Measurements from ENCODE around the gene FCN2. TPM values are rescaled to one million over a fixed set of nuclear protein-coding genes. Genes with fewer than 3 reads are reported as not detected.

Gene FCN2
- polyA plus RNA-seq, 1 of the 3 experiments (the other 2 are of a cell fraction), result not detected

DNA sequence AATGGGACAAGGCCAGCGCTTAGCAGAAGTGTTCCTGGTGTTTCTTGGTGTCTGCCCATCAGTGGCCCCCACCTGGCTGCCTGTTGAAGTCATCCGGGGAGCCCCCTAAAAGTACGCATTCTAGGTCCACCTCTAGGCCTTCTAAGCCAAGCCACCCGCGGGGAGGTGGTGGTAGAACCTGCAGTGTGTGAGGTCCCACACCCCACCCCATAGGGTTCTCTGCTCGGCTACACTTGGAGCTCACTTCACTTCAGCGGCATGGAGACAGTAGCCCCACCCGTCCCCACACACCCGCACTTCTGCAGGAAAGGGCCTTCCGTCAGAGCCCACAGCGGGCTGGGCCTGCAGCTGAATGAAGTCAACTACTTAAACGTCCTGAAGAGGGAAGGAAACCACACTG, 29.6 kb upstream of the FCN2 start:
- no peaks in the 10 kb centered on the region for H3K79me2 ChIP-seq (ENCODE audit: insufficient read depth)
- TF ChIP-seq JUND (IDR thresholded peaks at IDR 0.05) (no peak), GATA2 (CRISPR knock-in tag; IDR thresholded peaks at IDR 0.05) (no peak), NFIC (IDR thresholded peaks at IDR 0.05; ENCODE audit: borderline replicate concordance) (no peak), FOSL2 (IDR thresholded peaks at IDR 0.05; ENCODE audit: borderline replicate concordance, low read depth) (no peak), SMC3 (IDR thresholded peaks at IDR 0.05; ENCODE audit: low read depth, low read length) (no peak), RXRA (IDR thresholded peaks at IDR 0.05; ENCODE audit: borderline replicate concordance, low read depth) (no peak)
- H3K9me3 ChIP-seq, result no peaks in the 10 kb centered on the region
- H3K27me3 ChIP-seq (ENCODE audit: insufficient read depth), result no peaks in the 10 kb centered on the region
- DNase-seq, result no peak
- peaks cover 7% of the 10 kb centered on the region for H3F3A ChIP-seq (replicated peaks; ENCODE audit: insufficient read depth)
- no peaks in the 10 kb centered on the region for H3K9me2 ChIP-seq
- H3K9ac ChIP-seq, result no peak overlapping the region
- WGBS (ENCODE audit: low lambda C conversion rate), result 85% methylated on average over 9 of the region's 12 CpGs
- H4K20me1 ChIP-seq (ENCODE audit: insufficient read depth), result no peaks in the 10 kb centered on the region
- H3K36me3 ChIP-seq (replicated peaks in 1 of 2; ENCODE audit: control insufficient read depth in 1 of 2, insufficient read depth in 2 of 2, low read length in 1 of 2), result no peaks in the 10 kb centered on the region
- H2AFZ ChIP-seq (ENCODE audit: low read depth), result no peak overlapping the region
- CTCF ChIA-PET, result no interaction called here
- no peak overlapping the region for H3K4me3 ChIP-seq (ENCODE audit: low read depth in 2 of 2, low read length in 1 of 2)
- no peak overlapping the region for H3K27ac ChIP-seq (ENCODE audit: low read depth in 2 of 2, low read length in 1 of 2)
- no peak overlapping the region for H3K4me2 ChIP-seq
- H3K4me1 ChIP-seq (ENCODE audit: control insufficient read depth in 1 of 2, insufficient read depth in 2 of 2, low read depth in 1 of 2, low read length in 1 of 2), result no peaks in the 10 kb centered on the region
- POLR2A ChIA-PET, result no interaction called here

- H3K27ac ChIP-seq (ENCODE audit: low read depth in 2 of 2, low read length in 1 of 2), result no peak overlapping the region
- DNase-seq, result no peak
- WGBS (ENCODE audit: low lambda C conversion rate), result 32% methylated on average over 3 of the region's 6 CpGs
- H3K9ac ChIP-seq, result no peak overlapping the region
- no peak overlapping the region for H3K4me2 ChIP-seq
- no peaks in the 10 kb centered on the region for H3F3A ChIP-seq (replicated peaks; ENCODE audit: insufficient read depth)
- ChIA-PET CTCF (no interaction called here), POLR2A (no interaction called here)
- no peak for TF ChIP-seq EZH2phosphoT487 (IDR thresholded peaks at IDR 0.05; ENCODE audit: borderline replicate concordance, low read depth)
- H3K4me3 ChIP-seq (ENCODE audit: low read depth in 2 of 2, low read length in 1 of 2), result no peak overlapping the region
- no peaks in the 10 kb centered on the region for H3K9me3 ChIP-seq
- no peaks in the 10 kb centered on the region for H3K27me3 ChIP-seq (ENCODE audit: insufficient read depth)
- no peaks in the 10 kb centered on the region for H3K9me2 ChIP-seq
- H3K79me2 ChIP-seq (ENCODE audit: insufficient read depth), result no peaks in the 10 kb centered on the region
- H3K36me3 ChIP-seq (replicated peaks in 1 of 2; ENCODE audit: control insufficient read depth in 1 of 2, insufficient read depth in 2 of 2, low read length in 1 of 2), result no peaks in the 10 kb centered on the region
- H2AFZ ChIP-seq (ENCODE audit: low read depth), result no peak overlapping the region
- no peaks in the 10 kb centered on the region for H3K4me1 ChIP-seq (ENCODE audit: control insufficient read depth in 1 of 2, insufficient read depth in 2 of 2, low read depth in 1 of 2, low read length in 1 of 2)
- H4K20me1 ChIP-seq (ENCODE audit: insufficient read depth), result no peaks in the 10 kb centered on the region
Measured at GRCh38 chr9:134852906-134853654, 27.5 kb upstream of the FCN2 start.

GRCh38 chr9:134853893-134854292, 26.7 kb upstream of the FCN2 start:
- Histone ChIP-seq H3K27ac (ENCODE audit: low read depth in 2 of 2, low read length in 1 of 2) (no peak overlapping the region), H2AFZ (ENCODE audit: low read depth) (no peak overlapping the region), H3F3A (replicated peaks; ENCODE audit: insufficient read depth) (no peaks in the 10 kb centered on the region), H3K4me1 (ENCODE audit: control insufficient read depth in 1 of 2, insufficient read depth in 2 of 2, low read depth in 1 of 2, low read length in 1 of 2) (no peaks in the 10 kb centered on the region), H3K27me3 (ENCODE audit: insufficient read depth) (no peaks in the 10 kb centered on the region), H3K9me2 (no peaks in the 10 kb centered on the region), H3K9ac (no peak overlapping the region), H3K9me3 (no peaks in the 10 kb centered on the region), H3K4me2 (no peak overlapping the region), H3K4me3 (ENCODE audit: low read depth in 2 of 2, low read length in 1 of 2) (no peak overlapping the region), H4K20me1 (ENCODE audit: insufficient read depth) (no peaks in the 10 kb centered on the region), H3K36me3 (replicated peaks in 1 of 2; ENCODE audit: control insufficient read depth in 1 of 2, insufficient read depth in 2 of 2, low read length in 1 of 2) (no peaks in the 10 kb centered on the region), H3K79me2 (ENCODE audit: insufficient read depth) (no peaks in the 10 kb centered on the region)
- ChIA-PET CTCF (no interaction called here), POLR2A (no interaction called here)
- TF ChIP-seq REST (IDR thresholded peaks at IDR 0.05; ENCODE audit: low read depth, low read length), result no peak
- no peak for TF ChIP-seq EZH2phosphoT487 (IDR thresholded peaks at IDR 0.05; ENCODE audit: borderline replicate concordance, low read depth)
- TF ChIP-seq, protein P1, sequence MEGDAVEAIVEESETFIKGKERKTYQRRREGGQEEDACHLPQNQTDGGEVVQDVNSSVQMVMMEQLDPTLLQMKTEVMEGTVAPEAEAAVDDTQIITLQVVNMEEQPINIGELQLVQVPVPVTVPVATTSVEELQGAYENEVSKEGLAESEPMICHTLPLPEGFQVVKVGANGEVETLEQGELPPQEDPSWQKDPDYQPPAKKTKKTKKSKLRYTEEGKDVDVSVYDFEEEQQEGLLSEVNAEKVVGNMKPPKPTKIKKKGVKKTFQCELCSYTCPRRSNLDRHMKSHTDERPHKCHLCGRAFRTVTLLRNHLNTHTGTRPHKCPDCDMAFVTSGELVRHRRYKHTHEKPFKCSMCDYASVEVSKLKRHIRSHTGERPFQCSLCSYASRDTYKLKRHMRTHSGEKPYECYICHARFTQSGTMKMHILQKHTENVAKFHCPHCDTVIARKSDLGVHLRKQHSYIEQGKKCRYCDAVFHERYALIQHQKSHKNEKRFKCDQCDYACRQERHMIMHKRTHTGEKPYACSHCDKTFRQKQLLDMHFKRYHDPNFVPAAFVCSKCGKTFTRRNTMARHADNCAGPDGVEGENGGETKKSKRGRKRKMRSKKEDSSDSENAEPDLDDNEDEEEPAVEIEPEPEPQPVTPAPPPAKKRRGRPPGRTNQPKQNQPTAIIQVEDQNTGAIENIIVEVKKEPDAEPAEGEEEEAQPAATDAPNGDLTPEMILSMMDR (IDR thresholded peaks at IDR 0.05), result no peak
- TF ChIP-seq GATA2 (CRISPR knock-in tag; IDR thresholded peaks at IDR 0.05), result no peak
- TF ChIP-seq ELF1 (IDR thresholded peaks at IDR 0.05), result no peak
- TF ChIP-seq USF1 (IDR thresholded peaks at IDR 0.05; ENCODE audit: borderline replicate concordance, low read depth), result no peak
- TF ChIP-seq RCOR1 (IDR thresholded peaks at IDR 0.05; ENCODE audit: low read length), result no peak
- 48% methylated on average over 5 of the region's 6 CpGs for WGBS (ENCODE audit: low lambda C conversion rate)
- no peak for DNase-seq
